DMS79 (cell line): ENCODE results near the gene TMEM121.

ENCODE experiments used
- DNase-seq: peaks from one replicate; lab custom pipeline; 2025; lab: John Stamatoyannopoulos, UW

TMEM121 gene

GRCh38 chr14:105487449-105487985 lies 38.9 kb upstream of the TMEM121 start:
- DNase-seq: no peak

GRCh38 chr14:105487986-105488777 lies 38.2 kb upstream of the TMEM121 start:
- DNase-seq: no peak

- DNase-seq: no peak
Observed at GRCh38 chr14:105488781-105489541, 37.4 kb upstream of the TMEM121 start.

GRCh38 chr14:105489542-105490266 lies 36.7 kb upstream of the TMEM121 start:
- peak; percentile 95 for DNase-seq

GRCh38 chr14:105490267-105490571 lies 36.2 kb upstream of the TMEM121 start:
- no peak for DNase-seq

- peak; percentile 100 for DNase-seq
Observed at GRCh38 chr14:105490572-105491365, 35.6 kb upstream of the TMEM121 start, which contains the start of gene TEDC1. TEDC1 (plus strand) TSS chr14:105491246; CDS start chr14:105491376, 130 bp downstream.

- DNase-seq: no peak
Observed at GRCh38 chr14:105491366-105491973, 34.9 kb upstream of the TMEM121 start.

GRCh38 chr14:105492031-105492970 lies 34.1 kb upstream of the TMEM121 start:
- no peak for DNase-seq

GRCh38 chr14:105492971-105493871 lies 33.2 kb upstream of the TMEM121 start:
- no peak for DNase-seq

GRCh38 chr14:105493921-105494605 lies 32.3 kb upstream of the TMEM121 start:
- DNase-seq: no peak

- DNase-seq: no peak
Observed at GRCh38 chr14:105494606-105494929, 31.8 kb upstream of the TMEM121 start.

- DNase-seq: no peak
Observed at GRCh38 chr14:105495101-105495989, 31.0 kb upstream of the TMEM121 start.

GRCh38 chr14:105495990-105496830 lies 30.2 kb upstream of the TMEM121 start:
- no peak for DNase-seq

- DNase-seq: no peak
Observed at GRCh38 chr14:105496831-105497591, 29.4 kb upstream of the TMEM121 start.

- no peak for DNase-seq
Observed at GRCh38 chr14:105497671-105498429, 28.5 kb upstream of the TMEM121 start.
